WERI-Rb-1 (cell line): ENCODE measurements around the gene TRIM44.

ENCODE experiments used
- DNase-seq: peaks from one replicate; pipeline ENCODE4 v3.0.0-alpha.2; 2020
- H3K27ac ChIP-seq: fragments of 250-450 bp; sonication (Bioruptor Pico); 2 replicates; pipeline ENCODE4 v1.5.1; 2020; ENCODE audit warnings: mild to moderate bottlenecking, moderate library complexity
- H3K27me3 ChIP-seq: fragments of 250-450 bp; sonication (Bioruptor Pico); 2 replicates; pipeline ENCODE4 v1.5.1; 2021; ENCODE audit warnings: mild to moderate bottlenecking, low read depth, moderate library complexity; ENCODE audit not compliant: insufficient read depth, severe bottlenecking
- H3K36me3 ChIP-seq: fragments of 250-450 bp; sonication (Bioruptor Pico); 2 replicates; pipeline ENCODE4 v1.5.1; 2020; ENCODE audit warnings: mild to moderate bottlenecking, moderate library complexity
- H3K4me3 ChIP-seq: 2 replicates; pipeline ENCODE4 v1.5.1; 2011; ENCODE audit warnings: low read depth, mild to moderate bottlenecking, control low read depth, low read length
- H3K9me3 ChIP-seq: fragments of 250-450 bp; sonication (Bioruptor Pico); 2 replicates; pipeline ENCODE4 v1.5.1; 2021; ENCODE audit warnings: mild to moderate bottlenecking, moderate library complexity; ENCODE audit not compliant: severe bottlenecking
- CTCF ChIP-seq: IDR thresholded peaks from 2 replicates; pipeline ENCODE4 v1.5.1; 2011; ENCODE audit warnings: low read depth, mild to moderate bottlenecking, control low read depth, inconsistent platforms, low read length

TRIM44 gene

DNA sequence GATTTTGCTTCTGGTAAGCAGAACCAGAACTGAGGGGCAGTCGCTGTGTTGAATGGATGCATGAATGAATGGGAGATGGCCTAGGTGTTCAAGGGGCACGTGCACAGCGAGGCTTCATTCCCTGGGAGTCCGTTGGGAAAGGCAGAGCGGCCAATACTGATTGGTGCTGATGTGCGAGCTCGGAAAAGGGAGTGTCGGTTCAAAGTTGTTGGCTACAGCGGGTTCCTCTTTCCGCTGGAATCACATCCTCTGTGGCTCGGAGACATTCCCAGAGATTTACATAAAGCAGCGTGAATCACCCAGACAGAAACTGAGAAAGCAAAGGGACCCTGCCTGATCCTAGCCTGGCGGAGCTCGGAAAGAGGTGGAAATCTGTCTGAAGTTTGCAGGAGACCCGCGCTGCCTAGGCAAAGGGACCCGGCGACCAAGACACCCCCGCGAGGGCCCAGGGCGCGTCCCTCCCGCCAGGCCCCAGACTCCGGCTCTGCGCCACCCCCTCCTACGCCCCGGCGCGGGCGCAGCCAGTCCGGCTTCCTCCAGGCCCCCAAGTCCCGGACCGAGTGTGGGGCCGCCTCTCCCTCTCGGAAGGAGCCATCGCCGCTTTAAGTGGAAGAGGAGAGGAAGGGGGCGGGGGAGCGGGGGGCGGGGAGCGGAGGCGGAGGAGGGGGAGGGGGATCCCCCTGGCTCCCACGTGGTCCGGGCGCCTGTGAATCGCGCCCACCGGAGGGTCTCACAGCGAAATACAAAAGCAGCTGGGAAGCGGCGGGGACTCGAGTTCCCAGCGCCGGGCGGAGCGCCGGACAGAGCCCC lies 44.7 kb upstream of the TRIM44 start, which contains the start of gene FJX1:
Gene FJX1 (plus strand): TSS at position 774 of the 810 bp plus-strand sequence. CDS start 177 bp downstream, outside the sequence.
- no peaks in the 10 kb centered on the region for H3K9me3 ChIP-seq
- DNase-seq: peak; percentile 75
- no peaks in the 10 kb centered on the region for H3K36me3 ChIP-seq
- no peak for TF ChIP-seq CTCF
- peak within 1 kb of the TSS; percentile 50 for H3K4me3 ChIP-seq
- peaks cover 27% of the 10 kb centered on the region for H3K27me3 ChIP-seq
- H3K27ac ChIP-seq: no peak within 1 kb of the TSS

GRCh38 chr11:35618497-35619115 lies 44.0 kb upstream of the TRIM44 start:
- Histone ChIP-seq H3K4me3 (peak overlapping the region; percentile 50), H3K27ac (no peak overlapping the region), H3K9me3 (no peaks in the 10 kb centered on the region), H3K36me3 (no peaks in the 10 kb centered on the region), H3K27me3 (peaks cover 27% of the 10 kb centered on the region)
- DNase-seq: peak; percentile 30
- no peak for TF ChIP-seq CTCF

- Histone ChIP-seq H3K36me3 (no peaks in the 10 kb centered on the region), H3K9me3 (no peaks in the 10 kb centered on the region), H3K27ac (no peak overlapping the region), H3K4me3 (peak overlapping the region; percentile 49), H3K27me3 (peaks cover 27% of the 10 kb centered on the region)
- no peak; the same call in 1 of the 2 replicates for TF ChIP-seq CTCF
- DNase-seq: peak; percentile 36
These were observed 43.3 kb upstream of the TRIM44 start for GRCh38 chr11:35619116-35619854.

DNA sequence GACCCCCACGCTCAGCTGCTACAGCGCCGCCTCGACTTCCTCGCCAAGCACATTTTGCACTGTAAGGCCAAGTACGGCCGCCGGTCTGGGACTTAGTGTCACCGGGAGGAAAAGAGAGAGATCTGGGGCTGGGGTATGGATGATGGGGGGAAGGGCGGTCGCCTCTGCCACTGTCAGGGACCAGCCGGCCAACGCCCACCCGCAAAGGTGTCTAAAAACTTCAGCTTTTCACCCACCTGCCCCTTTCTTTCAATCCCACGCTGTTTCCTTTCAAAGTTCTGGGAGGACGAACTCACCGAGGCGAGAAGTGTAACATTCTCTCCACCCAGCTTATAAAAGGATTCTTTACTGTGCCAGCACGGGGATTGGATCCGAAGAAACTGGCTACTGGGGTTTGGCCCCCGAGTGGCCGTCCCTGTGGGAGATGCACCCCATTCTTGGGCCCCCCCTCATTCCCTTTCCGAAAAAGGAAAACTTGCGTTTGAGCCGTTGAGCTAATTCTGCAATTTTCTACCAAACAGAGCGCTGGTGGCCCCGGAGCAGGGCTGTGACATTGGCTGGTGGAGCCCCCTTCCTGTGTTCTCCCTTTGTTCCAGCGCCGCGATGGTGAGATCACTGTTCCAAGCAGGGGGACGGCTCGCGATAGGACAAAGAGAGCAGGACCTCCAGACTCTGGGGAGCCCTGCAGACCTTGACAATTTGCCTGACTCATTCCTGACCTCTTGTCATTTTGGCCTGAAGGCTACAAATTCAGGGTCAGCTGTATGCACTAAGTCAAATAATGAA lies 42.5 kb upstream of the TRIM44 start:
- TF ChIP-seq CTCF: 0 out of 2 replicates have a peak, but pooled peaks have one; percentile 25
- Histone ChIP-seq H3K9me3 (no peaks in the 10 kb centered on the region), H3K4me3 (peak overlapping the region; percentile 49), H3K27me3 (peaks cover 27% of the 10 kb centered on the region), H3K36me3 (no peaks in the 10 kb centered on the region), H3K27ac (no peak overlapping the region)
- peak; percentile 36 for DNase-seq

- H3K27ac ChIP-seq: no peak overlapping the region
- TF ChIP-seq CTCF: no peak
- no peak for DNase-seq
- peaks cover 27% of the 10 kb centered on the region for H3K27me3 ChIP-seq
- H3K36me3 ChIP-seq: no peaks in the 10 kb centered on the region
- no peaks in the 10 kb centered on the region for H3K9me3 ChIP-seq
- no peak overlapping the region for H3K4me3 ChIP-seq
These were observed 41.8 kb upstream of the TRIM44 start for GRCh38 chr11:35620795-35621194.
